ENCODE results near the gene TBC1D22A.

Gene TBC1D22A

DNA sequence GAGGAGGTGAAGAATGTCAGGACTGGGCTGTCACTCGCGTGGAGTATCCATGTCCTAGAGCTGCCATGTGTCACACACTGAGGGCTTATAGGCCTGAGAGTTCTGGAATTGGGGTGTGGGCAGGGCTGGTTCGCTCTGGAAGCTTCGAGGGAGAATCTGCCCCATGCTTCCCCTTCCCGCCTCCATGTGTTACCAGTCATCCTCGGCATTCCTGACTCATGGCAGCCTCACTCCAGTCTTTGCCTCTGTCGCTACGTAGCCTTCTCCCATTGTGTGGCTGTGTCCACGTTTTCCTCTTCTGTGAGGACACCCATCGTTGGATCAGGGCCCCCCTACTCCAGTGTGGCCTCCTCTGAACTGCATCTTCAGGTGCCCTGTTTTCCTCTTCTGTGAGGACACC, 301.2 kb downstream of the TBC1D22A start:
- no peak for DNase-seq (ENCODE audit: low spot score)
- H3K27ac ChIP-seq = no peak overlapping the region
- TF ChIP-seq, protein P1, sequence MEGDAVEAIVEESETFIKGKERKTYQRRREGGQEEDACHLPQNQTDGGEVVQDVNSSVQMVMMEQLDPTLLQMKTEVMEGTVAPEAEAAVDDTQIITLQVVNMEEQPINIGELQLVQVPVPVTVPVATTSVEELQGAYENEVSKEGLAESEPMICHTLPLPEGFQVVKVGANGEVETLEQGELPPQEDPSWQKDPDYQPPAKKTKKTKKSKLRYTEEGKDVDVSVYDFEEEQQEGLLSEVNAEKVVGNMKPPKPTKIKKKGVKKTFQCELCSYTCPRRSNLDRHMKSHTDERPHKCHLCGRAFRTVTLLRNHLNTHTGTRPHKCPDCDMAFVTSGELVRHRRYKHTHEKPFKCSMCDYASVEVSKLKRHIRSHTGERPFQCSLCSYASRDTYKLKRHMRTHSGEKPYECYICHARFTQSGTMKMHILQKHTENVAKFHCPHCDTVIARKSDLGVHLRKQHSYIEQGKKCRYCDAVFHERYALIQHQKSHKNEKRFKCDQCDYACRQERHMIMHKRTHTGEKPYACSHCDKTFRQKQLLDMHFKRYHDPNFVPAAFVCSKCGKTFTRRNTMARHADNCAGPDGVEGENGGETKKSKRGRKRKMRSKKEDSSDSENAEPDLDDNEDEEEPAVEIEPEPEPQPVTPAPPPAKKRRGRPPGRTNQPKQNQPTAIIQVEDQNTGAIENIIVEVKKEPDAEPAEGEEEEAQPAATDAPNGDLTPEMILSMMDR (IDR thresholded peaks at IDR 0.05) = no peak
- H3K4me3 ChIP-seq = no peak overlapping the region

GRCh38 chr22:47064016-47064415, 301.6 kb downstream of the TBC1D22A start:
- Histone ChIP-seq H3K27ac (no peak overlapping the region), H3K4me3 (no peak overlapping the region)
- TF ChIP-seq, protein P1 (IDR thresholded peaks at IDR 0.05) = no peak
- DNase-seq (ENCODE audit: low spot score) = no peak

DNA sequence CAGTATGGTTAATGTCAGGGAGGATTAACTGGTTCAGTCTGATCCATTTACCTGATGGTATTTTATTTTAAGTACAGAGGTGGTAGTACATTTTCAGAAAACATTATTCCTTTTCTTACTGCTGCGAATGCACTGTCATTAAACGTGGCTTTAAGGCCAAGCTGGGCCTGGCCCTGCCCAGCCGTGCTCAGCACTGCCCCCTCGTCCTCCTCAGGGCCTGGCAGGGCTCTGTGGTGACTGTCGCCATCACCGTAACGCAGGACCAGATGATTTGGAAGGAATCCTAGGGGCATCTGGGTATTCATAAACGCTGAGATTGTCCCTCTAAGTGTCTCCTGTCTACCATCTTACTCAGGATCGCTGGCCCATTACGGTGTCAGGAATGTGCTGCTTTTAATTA, 302.0 kb downstream of the TBC1D22A start:
- no peak for DNase-seq (ENCODE audit: low spot score)
- TF ChIP-seq, protein P1 (IDR thresholded peaks at IDR 0.05) = no peak
- no peak overlapping the region for H3K27ac ChIP-seq
- no peak overlapping the region for H3K4me3 ChIP-seq

DNA sequence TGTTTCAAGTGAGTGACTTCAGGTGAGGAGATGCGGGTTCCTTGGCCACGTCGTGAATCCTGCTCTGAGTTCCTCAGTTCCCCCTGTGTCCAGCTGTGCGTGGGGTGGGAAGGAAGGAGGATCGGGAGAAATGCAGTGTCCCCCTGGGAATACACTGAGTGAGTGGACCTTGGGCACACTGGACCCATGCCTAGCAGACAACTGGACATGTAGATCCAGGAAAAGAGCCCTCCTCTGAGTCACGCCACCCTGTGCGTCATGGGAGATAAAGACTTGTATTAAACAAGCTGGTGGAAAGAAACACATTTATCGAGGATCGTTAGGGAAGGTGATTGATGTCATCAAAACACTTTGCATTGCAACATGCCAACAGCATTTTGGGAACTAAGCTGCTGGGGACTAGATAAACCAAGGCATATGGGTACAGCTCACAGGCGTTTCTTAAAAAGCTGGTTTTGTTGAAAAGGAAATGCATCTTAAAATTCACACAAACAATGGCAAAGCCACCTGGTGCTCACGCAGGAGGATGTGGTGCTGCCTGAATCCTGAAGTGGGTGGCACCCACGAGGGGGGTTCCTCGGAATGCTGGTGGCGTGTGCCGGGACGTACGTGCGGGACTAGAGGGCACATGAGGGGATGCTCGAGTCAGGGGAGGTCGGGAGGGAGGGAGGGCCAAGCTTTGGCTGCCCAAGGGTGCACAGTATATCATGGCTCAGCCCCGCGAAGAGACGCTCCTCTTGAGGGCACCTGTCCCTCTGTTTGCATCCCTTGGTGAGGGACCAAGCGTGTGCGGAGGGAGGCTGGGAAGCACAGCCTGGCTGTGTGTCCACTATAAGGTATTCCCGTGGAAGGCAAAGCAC, 303.5 kb downstream of the TBC1D22A start:
- no peak for DNase-seq (ENCODE audit: low spot score)
- H3K4me3 ChIP-seq = no peak overlapping the region

DNA sequence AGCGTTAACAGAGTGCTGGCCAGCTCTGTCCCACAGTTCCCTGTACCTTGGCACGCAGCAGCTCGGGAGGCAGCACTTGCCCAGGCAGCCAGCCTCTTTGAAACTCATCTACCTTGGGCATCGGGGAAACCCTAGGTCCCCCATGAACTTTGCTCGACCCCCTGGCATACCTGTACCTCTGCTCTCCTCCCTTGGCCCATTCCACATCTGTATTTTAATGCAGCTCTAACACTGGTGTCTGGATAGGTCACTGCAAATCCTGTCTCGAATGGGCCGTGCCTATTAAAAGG, 304.1 kb downstream of the TBC1D22A start:
- H3K27ac ChIP-seq = no peak overlapping the region
- no peak overlapping the region for H3K4me3 ChIP-seq
- DNase-seq (ENCODE audit: low spot score) = no peak
- TF ChIP-seq, protein P1 (IDR thresholded peaks at IDR 0.05) = no peak

More for the DNA sequence above, 303.5 kb downstream of the TBC1D22A start:
- H3K27ac ChIP-seq = no peak overlapping the region
- TF ChIP-seq, protein P1 (IDR thresholded peaks at IDR 0.05) = no peak

- DNase-seq (ENCODE audit: low spot score) = no peak
- Histone ChIP-seq H3K27ac (no peak overlapping the region), H3K4me3 (no peak overlapping the region)
- TF ChIP-seq, protein P1 (IDR thresholded peaks at IDR 0.05) = no peak
Observed at GRCh38 chr22:47067321-47067890, 305.0 kb downstream of the TBC1D22A start.
